HG02973 (cell line): ENCODE data around the gene GPR78.

Source experiments
- ATAC-seq: cut with Tn5 transposase; IDR thresholded peaks from one replicate; pipeline ENCODE4 v1.9.1; 2021; ENCODE audit warnings: moderate library complexity; ENCODE audit not compliant: unreplicated experiment

Gene GPR78

DNA sequence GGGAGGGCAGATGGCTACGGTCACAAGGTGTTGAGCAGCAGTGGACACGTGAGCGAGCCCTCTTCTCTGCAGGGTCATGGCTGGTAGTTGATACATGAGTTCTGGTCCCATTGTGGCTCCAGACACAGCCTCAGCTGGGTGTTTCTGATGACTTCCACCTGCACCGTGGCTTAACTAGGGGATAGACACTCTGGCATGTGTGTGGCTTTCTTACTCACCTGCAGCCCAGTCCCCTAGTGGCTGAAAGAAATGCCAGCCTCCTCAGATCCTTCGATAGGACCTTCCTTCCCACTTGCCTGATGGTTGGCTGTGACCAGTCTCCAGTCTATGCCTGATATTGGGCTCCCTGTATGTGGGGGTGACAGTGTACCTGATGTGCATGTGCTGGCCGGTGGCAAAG is 5.0 kb downstream of the GPR78 start:
- no peak for ATAC-seq

DNA sequence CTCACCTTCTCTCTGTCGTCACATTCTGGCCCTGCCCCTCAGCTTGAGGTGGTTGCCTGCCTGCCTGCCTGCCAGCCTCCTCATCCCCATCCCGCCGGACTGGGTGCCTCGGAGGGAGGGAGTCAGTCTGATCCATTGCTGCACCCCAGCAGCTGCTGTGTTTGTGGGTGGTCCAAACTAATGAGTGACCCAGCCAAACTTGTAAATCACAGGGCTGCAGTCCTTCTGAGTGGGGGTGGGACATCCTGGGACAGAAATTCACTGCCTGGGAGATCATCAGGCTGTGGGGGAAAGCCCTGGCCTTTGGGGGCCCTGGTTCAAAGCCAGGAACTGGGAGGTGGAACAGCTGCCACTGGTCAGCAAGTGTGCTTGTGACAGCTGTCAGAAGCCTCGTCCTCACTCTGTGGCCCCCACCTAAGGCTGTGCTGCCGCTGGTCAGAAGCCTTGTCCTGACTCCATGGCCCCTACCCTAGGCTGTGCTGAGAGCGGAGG is 5.6 kb downstream of the GPR78 start:
- no peak for ATAC-seq

DNA sequence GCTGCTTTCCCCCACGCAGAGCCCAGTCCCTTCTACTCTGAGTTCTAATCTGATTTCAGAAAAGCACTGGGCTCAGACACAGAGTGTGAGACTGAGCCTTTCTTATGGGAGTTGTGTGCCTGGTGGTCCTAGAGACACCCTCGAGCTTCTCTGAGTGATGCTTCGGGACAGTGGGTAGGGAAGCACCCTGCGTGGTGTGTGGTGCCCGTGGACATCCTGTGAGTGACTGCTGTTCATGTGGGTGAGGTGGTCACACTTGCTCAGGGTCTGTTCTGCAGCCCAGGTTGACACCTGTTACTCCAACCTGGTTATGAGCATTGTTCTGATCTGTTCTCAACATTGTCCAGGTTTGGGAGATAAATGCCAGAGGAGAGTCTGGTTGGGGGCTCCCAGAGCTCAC is 6.1 kb downstream of the GPR78 start:
- no peak for ATAC-seq

DNA sequence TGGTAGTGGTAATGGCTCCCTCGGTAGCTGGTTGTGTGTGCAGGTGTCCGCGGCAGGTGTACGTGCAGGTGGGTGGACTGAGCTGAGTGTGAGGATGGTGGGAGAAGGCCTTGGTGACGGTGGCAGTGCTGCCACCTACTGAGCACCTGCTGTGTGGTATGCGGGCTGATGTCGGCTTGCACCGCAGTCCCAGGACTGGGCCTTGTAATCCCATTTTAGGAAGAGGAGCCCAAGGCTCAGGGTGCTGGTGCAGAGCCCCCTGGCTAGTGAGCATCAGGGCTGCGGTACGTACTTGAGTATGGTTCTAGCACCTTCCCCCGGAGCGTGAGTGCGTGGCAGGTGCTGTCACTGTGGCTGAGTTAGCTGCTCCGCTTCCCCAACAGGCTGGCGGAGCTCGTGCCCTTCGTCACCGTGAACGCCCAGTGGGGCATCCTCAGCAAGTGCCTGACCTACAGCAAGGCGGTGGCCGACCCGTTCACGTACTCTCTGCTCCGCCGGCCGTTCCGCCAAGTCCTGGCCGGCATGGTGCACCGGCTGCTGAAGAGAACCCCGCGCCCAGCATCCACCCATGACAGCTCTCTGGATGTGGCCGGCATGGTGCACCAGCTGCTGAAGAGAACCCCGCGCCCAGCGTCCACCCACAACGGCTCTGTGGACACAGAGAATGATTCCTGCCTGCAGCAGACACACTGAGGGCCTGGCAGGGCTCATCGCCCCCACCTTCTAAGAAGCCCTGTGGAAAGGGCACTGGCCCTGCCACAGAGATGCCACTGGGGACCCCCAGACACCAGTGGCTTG is 6.7 kb downstream of the GPR78 start:
- no peak for ATAC-seq

DNA sequence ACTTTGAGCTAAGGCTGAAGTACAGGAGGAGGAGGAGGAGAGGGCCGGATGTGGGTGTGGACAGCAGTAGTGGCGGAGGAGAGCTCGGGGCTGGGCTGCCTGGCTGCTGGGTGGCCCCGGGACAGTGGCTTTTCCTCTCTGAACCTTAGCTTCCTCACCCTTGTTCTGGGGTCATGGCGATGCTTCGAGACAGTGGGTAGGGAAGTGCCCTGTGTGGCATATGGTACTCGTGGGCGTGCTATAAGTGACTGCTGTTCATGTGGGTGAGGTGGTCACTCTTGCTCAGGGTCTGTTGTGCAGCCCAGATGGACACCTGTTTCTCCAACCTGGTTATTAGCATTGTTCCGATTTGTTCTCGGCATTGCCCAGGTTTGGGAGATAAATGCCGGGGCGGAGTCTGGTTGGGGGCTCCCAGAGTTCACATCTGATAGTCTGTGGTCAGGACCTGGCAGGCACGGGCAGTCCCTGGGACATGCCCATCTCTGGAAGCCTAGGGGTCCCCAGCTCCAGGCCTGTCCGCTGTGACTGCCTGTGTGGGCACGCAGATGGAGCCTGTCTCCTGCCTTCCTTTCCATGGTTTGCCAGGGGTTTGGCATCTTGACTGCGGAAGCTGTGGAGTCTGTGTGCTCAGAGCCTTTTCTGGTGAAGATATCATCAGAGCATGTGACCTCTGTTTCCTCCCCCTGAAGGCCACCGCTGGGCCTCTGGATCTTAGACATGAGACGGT is 7.4 kb downstream of the GPR78 start:
- no peak for ATAC-seq

DNA sequence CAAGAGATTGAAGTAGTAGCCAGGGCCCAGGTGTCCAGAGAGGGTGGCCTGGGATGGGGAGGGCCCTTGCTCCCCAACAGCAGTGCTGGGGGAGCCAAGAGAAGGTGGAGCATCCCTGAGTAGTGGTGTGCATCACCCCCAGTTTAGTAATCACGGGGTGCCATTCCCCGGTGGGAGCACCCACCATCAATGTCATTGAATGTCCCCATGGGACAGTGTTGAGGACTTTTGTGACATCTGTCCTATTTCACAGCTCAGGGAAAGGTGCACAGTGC is 7.9 kb downstream of the GPR78 start:
- ATAC-seq = no peak

DNA sequence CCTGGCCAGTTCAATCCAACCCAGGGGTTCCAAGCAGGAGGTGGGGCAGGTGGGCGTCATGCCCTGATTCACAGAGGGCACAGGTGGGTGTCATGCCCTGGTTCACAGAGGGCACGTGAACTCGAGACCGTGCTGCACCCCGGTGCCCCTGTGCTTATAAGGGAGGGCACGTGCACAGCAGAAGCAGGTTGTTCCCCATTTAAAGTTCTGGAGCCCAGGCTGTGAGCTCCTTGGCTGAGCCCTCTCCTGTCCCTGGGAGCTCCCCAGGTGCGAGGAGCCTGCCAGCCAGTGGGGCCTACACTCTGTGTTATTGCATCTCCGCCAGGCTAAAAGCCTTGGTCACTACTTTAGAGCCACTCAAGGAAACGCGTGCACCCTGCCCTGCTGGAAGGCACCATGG is 9.1 kb downstream of the GPR78 start:
- ATAC-seq = no peak

DNA sequence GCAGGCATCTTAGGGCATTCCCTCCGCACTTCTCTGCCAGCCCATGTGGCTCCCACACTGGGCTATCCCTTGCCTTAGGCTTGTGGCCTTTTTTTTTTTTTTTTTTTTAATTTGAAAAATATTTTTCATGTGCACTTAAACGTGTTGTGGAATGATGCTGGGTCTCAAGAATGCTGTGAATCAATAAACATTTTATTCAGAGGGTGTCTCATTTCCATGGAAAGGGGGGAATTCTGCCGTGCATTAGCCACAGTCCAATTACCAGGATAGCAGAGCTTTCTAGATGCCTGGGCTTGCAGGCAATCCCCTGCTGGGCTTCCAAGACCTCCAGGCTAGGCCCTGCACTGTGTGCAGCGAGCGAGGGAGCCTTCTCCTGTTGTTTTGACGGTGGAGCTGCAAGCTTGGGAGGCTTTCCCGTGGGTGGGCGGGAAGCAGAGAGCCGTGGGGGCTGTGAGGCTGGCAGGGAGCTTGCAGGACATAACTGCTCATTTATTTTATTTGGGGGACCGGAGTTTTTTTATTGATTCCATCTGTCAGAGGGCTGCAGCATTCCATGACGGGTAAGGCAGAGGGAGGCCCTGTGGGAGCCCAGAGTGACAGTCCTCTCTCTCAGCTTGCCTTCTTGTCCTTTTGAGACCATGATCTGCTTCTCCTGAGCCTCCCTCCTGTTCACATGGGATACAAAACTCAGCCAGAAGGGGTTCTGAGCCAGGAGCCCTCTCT is 9.8 kb downstream of the GPR78 start:
- ATAC-seq = no peak

DNA sequence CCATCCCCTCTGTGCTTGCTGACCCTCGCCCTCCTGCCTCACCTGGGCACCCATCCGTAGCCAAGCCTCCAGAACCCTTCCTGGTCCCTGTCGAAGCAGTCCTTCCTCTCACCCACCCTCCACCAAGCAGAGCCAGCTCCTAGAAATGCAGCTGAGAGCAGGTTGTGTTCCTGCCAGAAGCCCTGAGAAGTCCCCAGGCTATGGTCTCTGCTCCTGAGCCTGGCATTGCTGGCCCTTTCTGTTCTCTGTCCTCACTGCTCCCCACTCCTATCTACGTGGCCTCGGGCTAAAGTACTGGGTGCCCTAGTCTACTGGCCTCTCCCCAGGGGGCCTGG is 10.3 kb downstream of the GPR78 start:
- ATAC-seq = no peak

DNA sequence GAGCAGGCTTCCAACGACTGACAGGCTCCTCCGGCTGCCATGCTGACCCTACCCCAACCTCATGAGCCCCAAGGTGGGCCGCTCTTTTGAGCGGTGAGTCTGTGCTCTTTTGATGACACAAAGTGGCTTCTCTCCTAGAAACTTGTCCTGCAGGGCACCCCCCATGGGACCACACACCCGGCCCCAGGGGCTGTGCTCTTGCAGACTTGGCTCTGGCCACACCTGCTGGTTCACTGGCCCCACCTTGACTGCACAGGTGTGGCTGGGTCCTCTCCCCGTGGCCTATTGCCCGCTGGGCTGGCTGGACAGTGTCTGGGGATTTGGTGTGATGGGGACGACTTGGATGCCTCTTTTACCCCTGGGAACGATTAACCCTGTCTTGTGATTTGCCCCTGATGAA is 10.9 kb downstream of the GPR78 start:
- no peak for ATAC-seq

DNA sequence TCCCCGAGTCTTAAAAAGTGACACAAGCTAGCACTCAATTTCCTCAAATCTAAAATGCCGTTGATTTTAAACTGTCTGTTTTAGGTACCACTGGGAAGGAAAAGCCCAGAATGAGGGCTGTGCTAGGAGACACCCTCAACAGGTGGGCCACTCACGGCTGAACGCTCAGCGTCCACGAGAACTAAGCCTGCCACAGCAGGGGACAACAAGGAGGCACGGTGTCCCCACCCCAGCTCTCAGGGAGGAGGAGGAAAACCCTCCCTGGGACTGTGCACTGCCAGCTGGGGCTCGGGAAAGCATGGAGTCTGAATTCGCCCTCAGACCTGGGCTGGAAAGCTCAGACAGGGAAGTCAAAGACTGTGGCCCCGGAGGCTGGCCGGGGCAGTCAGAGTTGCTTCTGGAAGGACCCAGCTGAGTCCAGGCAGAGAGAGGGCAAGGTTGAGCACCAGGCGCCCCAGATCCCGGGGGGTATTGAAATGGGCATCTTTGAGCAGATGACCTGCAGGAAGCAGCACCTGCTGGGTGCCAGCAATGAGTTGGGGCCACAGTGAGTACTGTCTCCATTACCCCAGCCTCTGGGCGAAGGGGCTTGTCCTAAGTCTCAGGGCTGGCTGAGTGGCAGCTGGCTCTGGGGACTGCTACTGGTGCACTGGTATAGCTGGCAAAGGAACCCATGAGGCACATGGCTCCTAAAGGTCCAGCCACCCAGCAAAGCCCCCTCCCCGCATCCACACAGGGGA is 11.6 kb downstream of the GPR78 start:
- ATAC-seq = no peak

DNA sequence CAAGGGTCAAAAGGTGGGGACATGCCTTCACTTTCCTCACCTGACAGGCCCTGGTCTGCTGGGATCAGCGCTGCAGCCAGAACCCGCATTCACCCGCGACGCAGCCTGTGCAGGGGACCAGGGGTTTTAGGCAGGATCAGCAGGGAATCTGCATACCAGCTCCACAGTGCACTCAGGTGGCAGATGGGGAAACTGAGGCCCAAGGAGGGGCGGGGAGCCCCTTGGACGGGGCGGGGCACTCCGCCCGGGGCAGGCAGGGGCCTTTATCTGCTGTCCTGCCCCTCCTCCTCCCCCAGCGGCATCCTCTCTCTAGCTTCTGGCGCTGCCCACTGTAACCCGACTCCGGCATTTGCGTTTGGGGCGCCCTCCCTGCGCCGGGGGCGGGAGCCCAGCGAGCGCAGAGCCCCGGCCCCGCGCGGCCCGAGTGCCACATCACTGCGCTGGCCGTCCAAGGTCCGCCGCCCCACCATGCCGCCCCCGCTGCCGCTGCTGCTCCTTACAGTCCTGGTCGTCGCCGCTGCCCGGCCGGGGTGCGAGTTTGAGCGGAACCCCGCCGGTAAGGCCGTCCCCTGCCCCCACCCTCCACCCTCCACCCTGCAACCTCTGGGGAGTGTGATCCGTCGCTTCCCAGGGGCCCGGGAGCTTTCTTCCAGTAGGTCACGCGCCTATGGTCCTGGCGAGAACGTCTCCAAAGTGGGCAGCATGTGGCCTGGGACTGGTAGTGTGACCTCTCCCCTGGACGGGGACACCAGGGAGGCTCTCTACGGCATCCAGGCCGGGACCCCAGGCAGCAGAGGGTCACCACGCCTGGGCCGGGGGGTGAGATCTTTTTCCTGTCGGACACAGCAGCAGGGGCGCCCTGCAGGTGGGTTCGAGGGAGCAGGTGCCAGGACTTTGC is 12.4 kb downstream of the GPR78 start, which contains the start of gene CPZ:
Gene CPZ, plus strand, starts transcription at position 400 of the 898 bp plus-strand sequence. Its CDS starts 69 bp downstream, at position 469.
- no peak for ATAC-seq

DNA sequence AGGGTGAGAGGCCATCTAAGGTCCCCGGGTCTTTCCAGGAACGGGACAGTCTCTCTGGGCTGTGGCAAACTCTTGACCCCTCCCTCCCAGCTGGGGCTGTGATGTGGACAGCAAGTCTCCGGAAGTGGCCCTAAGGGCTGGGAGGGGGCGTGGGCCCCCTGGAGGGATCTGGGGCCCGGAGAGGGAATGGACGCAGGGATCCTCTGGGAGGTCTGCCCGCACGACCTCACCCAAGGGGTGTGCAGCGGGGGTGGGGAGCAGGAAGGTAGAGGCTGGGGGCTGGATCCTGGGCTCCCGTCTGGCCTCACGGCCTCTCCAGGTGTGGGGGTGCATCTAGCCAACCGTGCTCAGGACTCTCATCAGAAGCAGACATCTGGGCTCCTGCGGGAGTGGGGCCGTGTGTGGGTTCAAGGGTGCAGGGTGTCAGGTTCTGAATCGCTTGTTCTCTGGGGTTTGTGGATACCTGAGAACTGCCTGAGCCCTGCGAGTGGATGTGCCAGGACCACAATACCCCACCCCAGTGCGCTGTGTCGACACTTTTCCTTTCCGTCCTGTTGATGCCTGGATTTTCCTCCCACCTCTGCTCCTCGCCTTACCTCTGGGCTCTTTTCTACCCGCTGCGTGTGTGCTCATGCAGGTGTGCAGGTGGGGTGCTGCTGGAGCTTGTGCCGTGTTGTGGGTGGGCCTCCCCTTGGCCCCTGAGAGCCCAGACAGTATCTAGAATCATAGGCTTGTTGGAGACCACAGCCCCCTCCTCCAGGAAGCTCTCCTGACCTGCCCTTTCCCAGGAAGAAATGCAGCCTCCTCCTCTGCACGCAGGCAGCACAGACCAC is 13.3 kb downstream of the GPR78 start:
- ATAC-seq = no peak

DNA sequence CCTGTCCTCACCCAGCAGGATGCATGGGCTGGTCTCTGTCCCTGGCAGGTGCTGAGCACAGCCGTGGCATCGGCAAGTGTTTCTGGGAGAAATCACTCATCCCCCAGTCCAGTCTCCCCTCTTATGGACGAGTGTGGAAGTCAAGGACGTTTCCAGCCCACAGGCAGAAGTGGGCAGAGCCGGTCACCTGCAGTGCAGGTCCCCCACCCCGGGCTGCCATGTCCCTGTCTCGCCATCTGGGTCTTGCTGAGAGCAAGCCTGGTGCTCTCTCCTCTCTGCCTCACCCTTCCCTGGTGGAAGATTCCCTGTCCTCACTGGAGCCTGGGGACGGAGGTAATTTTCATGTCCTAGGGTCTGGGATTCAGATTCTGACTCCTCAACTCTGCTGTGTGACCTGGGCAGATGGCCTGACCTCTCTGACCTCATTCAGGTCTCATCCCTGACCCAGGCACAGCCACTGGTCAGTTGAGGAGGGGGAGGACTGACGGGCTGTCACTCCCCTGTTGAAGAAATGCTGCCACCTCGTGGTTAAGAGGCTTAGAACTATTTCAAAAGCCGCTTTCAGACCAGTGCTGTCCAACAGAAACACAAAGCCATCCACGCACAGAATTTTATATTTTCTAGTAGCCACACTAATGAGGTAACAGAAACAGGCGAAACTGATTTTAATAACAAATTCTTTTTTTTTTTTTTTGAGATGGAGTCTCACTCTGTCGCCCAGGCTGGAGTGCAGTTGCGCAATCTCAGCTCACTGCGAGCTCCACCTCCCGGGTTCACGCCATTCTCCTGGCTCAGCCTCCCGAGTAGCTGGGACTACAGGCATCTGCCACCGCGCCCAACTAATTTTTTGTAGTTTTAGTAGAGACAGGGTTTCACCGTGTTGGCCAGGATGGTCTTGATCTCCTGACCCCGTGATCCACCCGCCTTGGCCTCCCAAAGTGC is 14.2 kb downstream of the GPR78 start:
- no peak for ATAC-seq

DNA sequence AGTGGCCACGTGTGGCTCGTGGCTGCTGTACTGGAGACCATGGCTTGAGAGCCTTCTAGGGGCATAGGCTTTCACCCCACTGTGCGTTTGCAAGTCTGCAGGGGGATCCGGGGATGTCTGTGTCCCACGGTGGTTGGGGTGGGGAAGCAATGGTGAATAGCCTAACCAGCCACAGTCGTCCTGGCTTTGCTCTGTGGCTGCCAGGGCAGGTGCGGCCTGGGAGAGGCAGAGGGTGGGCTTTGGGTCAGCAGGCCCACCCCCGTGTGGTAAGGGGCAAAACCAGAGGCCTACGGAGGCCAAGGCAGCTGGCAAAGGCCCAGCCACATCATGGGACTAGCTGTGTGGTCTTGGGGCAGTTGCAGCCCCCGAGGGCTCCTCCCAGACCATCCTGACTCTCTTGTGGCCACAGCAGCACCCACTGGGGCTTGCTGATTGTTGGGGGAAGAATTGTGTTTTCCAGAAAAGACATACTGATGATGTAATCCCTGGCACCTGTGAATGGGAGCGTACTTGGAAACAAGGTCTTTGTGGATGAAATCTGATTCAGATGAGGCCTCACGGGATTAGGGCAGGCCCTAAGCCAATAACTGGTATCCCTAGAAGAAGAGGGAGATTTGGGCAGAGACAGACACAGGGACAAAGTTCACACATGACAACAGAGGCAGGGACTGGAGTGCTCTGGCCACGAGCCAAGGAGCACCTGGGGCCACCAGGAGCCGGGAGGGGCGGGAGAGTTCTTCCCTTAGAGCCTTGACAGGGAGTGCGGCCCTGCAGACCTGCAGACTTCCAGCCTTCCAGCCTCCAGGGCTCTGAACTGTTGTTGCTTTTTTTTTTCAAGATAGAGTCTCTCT is 15.3 kb downstream of the GPR78 start:
- no peak for ATAC-seq

DNA sequence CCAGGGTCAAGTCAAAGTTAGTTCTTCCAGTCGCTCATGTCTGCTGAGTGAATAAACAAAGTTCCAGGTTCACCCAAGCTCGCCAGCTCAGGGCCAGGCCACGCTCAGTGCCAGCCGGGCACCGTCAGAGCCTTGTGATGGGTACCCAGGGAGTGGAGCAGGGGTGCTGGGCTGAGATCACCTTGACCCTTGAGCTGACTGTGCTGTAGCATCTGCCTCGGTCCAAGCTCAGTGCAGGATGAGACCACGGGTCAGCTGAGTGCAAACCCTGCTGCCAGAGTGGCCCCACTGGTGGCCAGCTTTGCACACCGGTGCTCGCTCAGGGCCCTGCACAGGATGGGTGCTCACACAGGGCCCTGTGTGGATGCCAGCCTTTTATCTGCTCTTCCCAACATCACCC is 16.7 kb downstream of the GPR78 start:
- no peak for ATAC-seq

DNA sequence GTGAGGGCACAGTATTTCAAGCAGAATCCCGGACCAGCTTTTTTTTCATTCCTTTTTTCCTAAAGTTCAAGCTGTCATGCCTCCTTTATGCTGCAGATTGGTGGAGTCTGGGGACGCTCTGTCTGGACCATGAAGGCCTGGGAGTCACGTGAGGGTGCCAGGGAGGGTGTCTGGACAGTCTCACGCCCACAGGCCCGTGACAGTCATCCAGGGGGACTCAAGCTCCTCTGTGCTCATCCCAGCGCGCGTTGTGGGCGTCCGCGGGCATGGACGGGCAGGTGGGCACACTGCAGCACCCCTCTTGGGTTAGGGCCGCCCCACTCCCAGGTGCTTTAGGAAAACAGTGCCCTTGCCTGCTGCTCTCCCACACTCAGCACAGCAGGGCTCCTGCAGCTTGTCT is 17.1 kb downstream of the GPR78 start:
- no peak for ATAC-seq
